ENCODE measurements around the gene WBP11. TPM values are rescaled to one million over a fixed set of nuclear protein-coding genes. Genes with fewer than 3 reads are reported as not detected.

Gene WBP11
- total RNA-seq, 1 experiment from 2014 or later: 75.9 TPM

DNA sequence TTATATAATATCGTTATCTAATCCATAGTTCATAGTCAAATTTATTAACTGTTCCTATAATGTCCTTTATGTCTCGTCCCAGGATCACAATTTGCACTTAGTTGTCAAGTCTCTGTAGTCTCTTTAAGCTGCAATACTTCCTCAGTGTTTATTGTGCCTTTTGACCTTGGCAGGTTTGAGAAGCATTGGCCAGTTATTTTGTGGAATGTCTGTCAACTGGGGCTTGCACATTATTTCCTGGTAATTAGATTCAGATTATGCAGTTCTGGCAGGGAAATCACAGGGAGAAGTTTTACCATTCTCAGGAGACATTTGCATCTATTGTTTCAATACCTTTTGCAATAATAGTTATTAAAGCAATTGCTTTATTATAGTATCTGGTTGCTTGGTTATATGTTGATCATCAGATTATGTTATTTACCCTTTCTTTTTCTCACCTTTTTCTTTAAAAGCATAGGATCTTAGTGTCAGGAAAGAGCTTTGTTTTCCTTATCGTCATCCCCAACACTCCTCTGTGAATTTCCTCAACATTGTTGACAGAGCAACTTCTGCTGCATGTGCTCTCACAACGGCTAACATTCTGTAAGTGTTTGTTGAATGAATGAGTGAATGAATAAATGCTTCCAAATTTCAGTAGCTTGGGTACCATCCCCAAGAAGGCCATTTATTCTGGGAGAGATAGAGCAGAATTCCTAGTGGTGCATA lies 43.8 kb upstream of the WBP11 start:
- intact Hi-C loops (cut with micrococcal nuclease; ENCODE audit: unreplicated experiment): loop anchor here (5.0 to 10.0 kb wide), 3 partner anchors 40 to 308 kb away; partner anchors contain the start of gene MGP
- no peaks in the 10 kb centered on the region for H3K9me3 Mint-ChIP-seq (ENCODE audit: low read depth, unreplicated experiment)
- H3K4me1 Mint-ChIP-seq (ENCODE audit: low read depth, unreplicated experiment): peaks cover 6% of the 10 kb centered on the region
- H3K27me3 Mint-ChIP-seq (ENCODE audit: unreplicated experiment): no peaks in the 10 kb centered on the region
- H3K27ac Mint-ChIP-seq (ENCODE audit: unreplicated experiment): no peak overlapping the region
- CTCF ChIA-PET: interaction anchor here (0.6 to 0.7 kb wide), 2 partner anchors 145 to 149 kb away, joined by 3 to 4 read pairs; no protein-coding TSS in a partner anchor
- DNase-seq: no peak
- no peak overlapping the region for H3K4me3 Mint-ChIP-seq (ENCODE audit: low read depth, unreplicated experiment)
- no TSS peak for BruUV-seq (replicated peaks)
- H3K36me3 Mint-ChIP-seq (ENCODE audit: insufficient read depth, unreplicated experiment): no peaks in the 10 kb centered on the region
- TF ChIP-seq, protein P1, sequence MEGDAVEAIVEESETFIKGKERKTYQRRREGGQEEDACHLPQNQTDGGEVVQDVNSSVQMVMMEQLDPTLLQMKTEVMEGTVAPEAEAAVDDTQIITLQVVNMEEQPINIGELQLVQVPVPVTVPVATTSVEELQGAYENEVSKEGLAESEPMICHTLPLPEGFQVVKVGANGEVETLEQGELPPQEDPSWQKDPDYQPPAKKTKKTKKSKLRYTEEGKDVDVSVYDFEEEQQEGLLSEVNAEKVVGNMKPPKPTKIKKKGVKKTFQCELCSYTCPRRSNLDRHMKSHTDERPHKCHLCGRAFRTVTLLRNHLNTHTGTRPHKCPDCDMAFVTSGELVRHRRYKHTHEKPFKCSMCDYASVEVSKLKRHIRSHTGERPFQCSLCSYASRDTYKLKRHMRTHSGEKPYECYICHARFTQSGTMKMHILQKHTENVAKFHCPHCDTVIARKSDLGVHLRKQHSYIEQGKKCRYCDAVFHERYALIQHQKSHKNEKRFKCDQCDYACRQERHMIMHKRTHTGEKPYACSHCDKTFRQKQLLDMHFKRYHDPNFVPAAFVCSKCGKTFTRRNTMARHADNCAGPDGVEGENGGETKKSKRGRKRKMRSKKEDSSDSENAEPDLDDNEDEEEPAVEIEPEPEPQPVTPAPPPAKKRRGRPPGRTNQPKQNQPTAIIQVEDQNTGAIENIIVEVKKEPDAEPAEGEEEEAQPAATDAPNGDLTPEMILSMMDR (IDR thresholded peaks at IDR 0.05; ENCODE audit: unreplicated experiment): no peak

DNA sequence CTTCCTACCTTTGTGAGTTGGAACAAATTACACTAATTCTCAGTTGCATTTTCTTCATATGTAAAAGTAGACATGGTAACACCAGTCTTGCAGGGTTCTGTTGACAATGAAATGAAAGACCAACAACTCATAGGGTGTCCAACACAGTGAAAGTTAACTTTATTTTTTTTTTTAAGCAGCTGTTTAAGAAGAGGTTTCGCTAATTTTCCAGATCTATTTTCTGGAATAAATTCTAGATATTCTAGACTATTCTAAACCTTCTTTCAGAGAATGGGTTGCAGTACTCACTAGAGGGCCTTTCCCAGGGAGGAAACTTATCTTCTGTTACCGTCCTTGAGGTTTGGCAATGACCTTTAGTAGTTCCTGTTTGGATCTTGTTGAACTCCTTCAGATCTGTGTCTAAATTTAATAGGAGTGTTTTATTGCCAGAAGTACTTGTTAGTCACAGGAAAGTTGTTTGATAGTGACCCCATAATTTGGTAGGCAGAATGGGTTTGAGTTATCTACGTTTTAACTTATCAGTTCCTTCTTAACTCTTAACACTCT lies 42.8 kb upstream of the WBP11 start:
- CTCF ChIA-PET: interaction anchor here (0.6 to 1.0 kb wide), 3 partner anchors 146 to 375 kb away, joined by 3 to 5 read pairs (median 4); partner anchors contain the start of gene RERG
- Mint-ChIP-seq H3K4me1 (ENCODE audit: low read depth, unreplicated experiment) (peaks cover 14% of the 10 kb centered on the region), H3K9me3 (ENCODE audit: low read depth, unreplicated experiment) (no peaks in the 10 kb centered on the region), H3K27ac (ENCODE audit: unreplicated experiment) (no peak overlapping the region), H3K4me3 (ENCODE audit: low read depth, unreplicated experiment) (no peak overlapping the region), H3K27me3 (ENCODE audit: unreplicated experiment) (no peaks in the 10 kb centered on the region), H3K36me3 (ENCODE audit: insufficient read depth, unreplicated experiment) (no peaks in the 10 kb centered on the region)
- TF ChIP-seq, protein P1 (IDR thresholded peaks at IDR 0.05; ENCODE audit: unreplicated experiment): no peak
- intact Hi-C loops (cut with micrococcal nuclease; ENCODE audit: unreplicated experiment): loop anchor here (5.0 to 10.0 kb wide), 3 partner anchors 41 to 309 kb away; partner anchors contain the start of gene MGP
- no peak for DNase-seq
- no TSS peak for BruUV-seq (replicated peaks)

DNA sequence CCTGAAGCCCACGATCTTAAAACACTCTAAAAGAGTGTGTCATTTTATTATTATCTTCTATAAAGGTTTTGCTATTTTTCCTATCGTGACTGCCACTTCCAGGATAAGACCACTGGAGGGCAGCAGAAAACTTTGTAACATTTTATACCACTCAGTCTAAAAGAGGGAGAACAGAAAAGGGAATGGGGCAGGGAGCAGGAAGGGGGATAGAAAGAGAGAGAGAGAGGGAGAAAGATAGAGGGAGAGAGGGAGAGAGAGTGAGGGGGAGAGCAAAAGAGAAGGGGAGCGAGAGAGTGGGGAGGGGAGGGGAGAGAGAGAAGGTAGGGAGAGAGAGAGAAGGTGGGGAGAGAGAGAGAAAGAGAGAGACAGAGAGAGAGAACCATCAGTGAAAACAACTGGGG lies 42.1 kb upstream of the WBP11 start:
- peak; percentile 50 for DNase-seq
- Mint-ChIP-seq H3K27me3 (ENCODE audit: unreplicated experiment) (no peaks in the 10 kb centered on the region), H3K9me3 (ENCODE audit: low read depth, unreplicated experiment) (no peaks in the 10 kb centered on the region), H3K27ac (ENCODE audit: unreplicated experiment) (peak overlapping the region; percentile 12), H3K36me3 (ENCODE audit: insufficient read depth, unreplicated experiment) (no peaks in the 10 kb centered on the region), H3K4me1 (ENCODE audit: low read depth, unreplicated experiment) (peaks cover 19% of the 10 kb centered on the region), H3K4me3 (ENCODE audit: low read depth, unreplicated experiment) (no peak overlapping the region)
- CTCF ChIA-PET: interaction anchor here (1.0 kb wide), 2 partner anchors 150 to 376 kb away, joined by 3 to 5 read pairs; partner anchors contain the start of gene RERG
- BruUV-seq (replicated peaks): no TSS peak
- intact Hi-C loops (cut with micrococcal nuclease; ENCODE audit: unreplicated experiment): loop anchor here (1.0 to 10.0 kb wide), 5 partner anchors 34 to 309 kb away; partner anchors contain the start of gene MGP
- TF ChIP-seq, protein P1 (IDR thresholded peaks at IDR 0.05; ENCODE audit: unreplicated experiment): peak; percentile 50

DNA sequence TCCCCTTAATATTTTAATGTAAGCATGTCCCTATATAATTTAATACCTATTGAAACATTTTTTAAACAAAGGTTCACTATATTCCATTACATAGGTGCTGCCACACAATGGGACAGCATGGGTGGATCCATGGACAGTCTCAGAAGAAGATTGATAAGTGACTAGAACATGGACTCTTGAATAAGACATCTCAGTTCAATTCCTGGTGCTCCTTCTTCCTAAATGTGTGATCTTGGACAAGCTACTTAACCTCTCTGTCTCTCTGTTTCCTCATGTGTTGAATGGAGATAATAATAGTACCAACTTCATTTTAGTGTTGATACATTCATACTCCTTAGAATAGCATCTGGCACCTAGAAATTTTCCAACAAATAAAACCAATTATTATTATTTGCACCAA lies 41.1 kb upstream of the WBP11 start:
- no TSS peak for BruUV-seq (replicated peaks)
- intact Hi-C loops (cut with micrococcal nuclease; ENCODE audit: unreplicated experiment): loop anchor here (10.0 kb wide), 1 partner anchor 310 kb away; no protein-coding TSS in a partner anchor
- TF ChIP-seq, protein P1 (IDR thresholded peaks at IDR 0.05; ENCODE audit: unreplicated experiment): no peak
- Mint-ChIP-seq H3K36me3 (ENCODE audit: insufficient read depth, unreplicated experiment) (no peaks in the 10 kb centered on the region), H3K4me3 (ENCODE audit: low read depth, unreplicated experiment) (no peak overlapping the region), H3K9me3 (ENCODE audit: low read depth, unreplicated experiment) (no peaks in the 10 kb centered on the region), H3K4me1 (ENCODE audit: low read depth, unreplicated experiment) (peaks cover 13% of the 10 kb centered on the region), H3K27me3 (ENCODE audit: unreplicated experiment) (no peaks in the 10 kb centered on the region), H3K27ac (ENCODE audit: unreplicated experiment) (no peak overlapping the region)
- CTCF ChIA-PET: no interaction called here
- no peak for DNase-seq

Measured in Calu3 (cell line).